GM21619 (cell line): Measurements from ENCODE around the gene RTEL1.

Experiments
- ATAC-seq: cut with Tn5 transposase; IDR thresholded peaks from one replicate; pipeline ENCODE4 v1.9.1; 2021; ENCODE audit not compliant: unreplicated experiment

Gene RTEL1

DNA sequence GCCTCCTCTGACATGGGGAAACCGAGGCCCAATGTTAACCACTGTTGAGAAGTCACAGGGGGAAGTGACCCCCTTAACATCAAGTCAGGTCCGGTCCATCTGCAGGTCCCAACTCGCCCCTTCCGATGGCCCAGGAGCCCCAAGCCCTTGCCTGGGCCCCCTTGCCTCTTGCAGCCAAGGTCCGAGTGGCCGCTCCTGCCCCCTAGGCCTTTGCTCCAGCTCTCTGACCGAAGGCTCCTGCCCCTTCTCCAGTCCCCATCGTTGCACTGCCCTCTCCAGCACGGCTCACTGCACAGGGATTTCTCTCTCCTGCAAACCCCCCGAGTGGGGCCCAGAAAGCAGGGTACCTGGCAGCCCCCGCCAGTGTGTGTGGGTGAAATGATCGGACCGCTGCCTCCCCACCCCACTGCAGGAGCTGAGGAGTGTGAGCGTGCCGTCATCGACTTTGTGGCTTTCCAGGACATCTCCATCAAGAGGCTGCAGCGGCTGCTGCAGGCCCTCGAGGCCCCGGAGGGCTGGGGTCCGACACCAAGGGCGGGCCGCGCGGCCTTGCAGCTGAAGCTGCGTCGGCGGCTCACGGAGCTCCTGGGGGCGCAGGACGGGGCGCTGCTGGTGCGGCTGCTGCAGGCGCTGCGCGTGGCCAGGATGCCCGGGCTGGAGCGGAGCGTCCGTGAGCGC is 39.9 kb downstream of the RTEL1 start:
- no peak for ATAC-seq

DNA sequence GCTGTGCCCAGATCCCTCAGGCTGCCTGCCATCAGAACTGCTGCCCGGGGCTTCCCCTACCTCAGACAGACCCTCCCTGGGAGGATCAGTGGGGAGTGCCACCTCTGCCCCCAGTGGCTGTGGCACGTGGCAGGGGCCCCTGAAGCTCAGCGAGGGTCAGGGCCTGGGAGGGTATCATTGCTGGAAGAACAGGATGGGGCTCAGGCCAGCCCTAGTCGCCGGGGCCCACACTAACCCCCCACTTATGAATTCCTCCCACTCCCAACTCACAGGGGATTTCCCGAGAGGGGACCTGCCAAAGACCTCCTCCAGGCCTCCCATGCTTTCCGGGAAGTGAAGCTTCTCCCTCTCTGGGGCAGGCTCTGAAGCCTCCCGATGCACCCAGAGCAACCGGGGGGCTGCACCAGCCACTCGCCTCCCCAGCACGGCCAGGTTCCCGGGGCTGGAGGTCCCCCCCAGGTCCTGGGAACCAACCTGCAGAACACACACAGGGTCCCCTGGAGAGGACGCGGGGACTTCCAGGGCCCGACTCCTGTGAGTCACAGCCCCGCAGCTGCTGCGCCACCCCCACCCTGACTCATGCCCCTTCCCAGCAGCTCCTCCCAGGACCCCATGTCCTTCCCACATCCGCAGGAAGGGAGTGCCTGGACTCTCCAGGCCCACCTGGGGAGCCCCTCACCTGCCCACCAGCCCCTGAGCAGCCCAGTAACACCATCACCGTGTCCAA is 40.8 kb downstream of the RTEL1 start:
- ATAC-seq: no peak

DNA sequence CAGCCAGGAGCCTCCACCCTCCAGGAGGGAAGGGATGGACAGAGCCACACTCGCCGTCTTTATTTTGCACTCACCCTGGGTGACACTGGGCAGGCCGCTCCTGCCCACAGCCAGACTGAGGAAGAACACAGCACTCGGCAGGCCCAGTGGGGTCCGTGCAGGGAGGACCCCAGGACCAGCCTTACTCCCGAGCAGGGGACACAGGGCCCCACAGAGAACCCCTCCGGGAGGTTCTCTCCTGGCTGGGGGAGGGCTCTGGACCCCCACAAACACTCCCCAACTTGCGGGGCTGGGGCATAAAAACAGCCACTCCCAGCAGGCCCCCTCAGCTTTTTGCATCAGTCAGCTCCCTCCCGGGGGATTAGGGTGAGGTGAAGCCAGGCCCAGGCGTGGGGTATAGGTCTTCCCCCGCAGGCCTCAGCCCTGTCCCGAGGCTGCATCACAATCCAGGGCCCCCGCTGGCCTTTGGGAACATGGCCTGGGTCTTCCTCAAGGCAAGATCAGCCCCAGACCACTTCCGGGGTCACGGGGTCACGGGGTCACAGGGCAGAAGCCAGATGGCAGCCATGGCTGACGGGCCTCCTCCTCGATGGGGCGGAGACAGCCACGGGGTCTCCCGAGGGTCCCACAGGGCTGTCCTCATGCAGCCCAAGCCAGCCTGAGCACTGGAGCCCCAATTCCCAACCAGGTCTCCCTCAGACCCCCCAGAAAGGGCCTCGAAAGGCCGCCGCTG is 41.5 kb downstream of the RTEL1 start:
- ATAC-seq: no peak

DNA sequence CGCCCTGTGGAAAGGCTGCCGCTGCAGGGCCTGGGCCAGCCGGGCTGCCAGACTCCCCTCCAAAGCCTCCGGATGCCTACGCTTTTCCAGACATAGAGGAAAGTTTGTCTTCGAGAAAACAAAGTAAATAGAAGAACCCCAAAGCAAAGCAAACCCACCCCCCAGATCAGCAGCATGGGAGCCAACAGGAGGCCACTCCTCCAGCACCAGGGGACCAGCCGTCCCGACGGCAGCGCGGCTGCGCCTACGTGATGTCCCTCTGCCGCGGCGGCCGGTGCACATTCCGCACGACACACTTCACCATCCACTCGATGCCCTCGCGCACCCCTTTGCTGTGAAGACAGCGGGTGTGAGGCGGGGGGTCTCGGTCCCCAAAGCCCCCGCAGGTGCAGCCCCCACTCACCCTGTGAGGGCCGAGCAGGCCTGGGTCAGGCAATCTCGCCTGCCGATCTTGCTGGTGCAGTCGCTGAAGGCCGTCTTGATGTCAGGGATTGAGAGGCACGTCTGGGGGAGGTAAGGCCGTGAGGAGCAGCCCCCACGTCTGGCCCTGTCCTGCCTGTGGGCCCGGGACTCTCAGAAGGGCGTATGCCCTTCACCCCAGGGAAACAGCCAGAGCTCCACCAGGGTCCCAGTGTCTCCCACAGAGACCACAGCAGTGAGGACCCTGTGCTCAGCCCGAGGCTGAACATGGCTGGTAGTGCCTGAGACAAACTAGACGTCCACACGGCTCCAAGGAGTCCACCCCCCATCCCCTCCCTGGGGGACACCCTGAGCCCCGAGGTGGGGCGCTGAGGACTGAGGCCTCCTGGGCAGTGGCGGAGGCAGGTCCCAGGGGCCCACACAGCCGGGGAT is 42.3 kb downstream of the RTEL1 start:
- no peak for ATAC-seq

DNA sequence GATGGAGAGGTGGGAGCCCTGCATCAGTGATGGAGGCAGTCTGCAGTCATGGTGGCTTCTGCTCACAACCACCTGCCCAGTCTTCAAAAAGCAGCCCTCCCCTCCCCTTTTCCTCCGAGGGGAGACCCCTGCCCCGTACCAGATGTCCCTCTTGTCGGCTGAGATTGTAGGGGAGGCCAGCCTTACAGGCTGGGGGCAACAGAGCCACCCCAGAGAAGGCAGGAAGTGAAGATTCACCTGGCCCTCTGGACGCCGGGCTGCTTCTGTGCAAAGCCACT is 42.9 kb downstream of the RTEL1 start:
- no peak for ATAC-seq

DNA sequence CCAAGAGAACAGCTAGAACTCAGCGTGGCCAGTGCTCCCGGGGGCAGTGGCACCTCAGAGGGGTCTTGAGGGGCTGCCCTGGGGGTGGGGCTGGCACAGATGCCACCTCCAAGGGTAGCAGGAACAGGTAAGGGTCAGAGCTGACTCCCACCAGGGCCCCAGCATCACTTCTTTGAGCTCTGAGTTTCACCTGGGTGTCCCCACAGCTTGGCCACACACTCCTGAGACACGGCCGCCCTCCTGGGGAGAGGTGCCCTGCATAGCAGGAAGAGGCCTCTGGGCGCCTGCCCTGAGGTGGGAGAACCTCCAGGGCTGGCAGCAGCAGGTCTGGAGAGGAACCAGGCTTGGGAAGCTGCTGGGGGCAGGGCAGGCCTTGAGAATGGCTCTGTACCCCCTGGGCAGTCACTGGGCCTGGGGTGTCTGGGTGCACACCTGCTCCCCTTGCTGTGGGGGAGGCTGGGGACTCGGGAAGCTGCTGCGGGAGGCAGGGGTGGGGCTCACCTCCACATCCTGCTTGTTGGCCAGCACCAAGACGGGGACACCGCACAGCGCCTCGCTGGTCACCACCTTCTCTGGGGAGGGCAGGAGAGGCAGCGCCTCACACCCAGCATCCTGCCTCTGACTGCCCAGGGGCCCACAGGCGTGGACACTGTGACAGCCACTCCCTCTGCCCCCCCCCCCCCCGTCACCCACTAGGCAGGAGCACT is 43.4 kb downstream of the RTEL1 start:
- ATAC-seq: no peak

DNA sequence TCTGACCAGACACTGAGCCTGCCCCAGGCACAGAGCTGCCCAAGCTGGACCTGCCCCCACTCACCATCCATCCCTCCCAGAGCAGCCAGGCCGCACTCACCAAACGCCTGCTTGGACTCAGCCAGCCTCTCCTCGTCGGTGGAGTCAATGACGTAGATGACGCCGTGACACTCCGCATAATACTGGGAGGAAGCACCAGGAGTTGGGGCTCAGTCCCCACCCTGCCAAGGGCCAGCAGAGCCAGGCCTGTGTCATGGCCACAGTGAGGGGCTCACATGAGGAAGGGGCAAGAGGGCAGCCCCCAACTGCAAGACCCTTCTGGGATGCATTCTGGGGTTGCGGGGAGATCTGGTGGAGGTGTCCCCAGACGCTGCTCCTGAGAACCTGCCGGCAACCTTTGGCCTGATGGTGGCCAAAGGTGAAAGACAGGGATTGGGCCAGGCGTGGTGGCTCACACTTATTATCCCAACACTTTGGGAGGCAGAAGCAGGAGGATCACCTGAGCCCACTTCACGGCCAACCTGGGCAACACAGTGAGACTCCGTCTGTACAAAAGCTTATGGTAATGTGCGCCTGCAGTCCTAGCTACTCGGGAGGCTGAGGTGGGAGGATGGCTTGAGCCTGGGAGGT is 44.0 kb downstream of the RTEL1 start:
- no peak for ATAC-seq

DNA sequence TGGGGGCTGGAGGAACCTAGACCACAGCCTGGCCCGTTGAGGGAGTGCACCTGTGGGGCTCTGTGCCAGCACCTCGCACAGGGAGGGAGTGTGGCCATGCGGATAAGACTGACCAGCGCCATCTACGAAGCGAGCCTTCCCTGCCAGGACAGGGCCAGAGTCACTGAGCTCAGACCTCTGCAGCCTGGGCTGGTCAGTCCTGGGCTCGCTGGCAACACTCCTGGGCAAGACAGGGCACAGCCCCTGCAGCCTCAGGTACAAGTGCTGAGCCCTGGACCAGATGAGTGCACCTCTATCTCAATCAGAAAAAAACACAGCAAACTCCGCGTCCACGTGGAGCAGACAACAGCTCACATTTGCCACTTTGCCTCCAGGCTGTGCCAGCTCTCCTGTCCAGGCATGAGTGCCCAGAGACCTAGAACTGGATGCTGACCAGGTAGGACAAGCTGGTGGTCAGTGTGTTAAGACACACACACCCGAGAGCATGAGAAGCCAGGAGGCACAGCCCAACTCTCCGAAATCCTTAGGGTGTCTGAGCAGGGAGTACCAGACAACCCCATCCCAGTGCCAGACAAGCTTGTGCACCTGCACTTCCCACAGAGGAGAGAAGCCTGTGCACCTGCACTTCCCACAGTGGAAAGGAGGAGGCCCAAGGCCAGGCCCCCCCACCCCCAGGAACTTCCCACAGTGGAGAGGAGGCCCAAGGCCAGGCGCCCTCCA is 44.8 kb downstream of the RTEL1 start:
- no peak for ATAC-seq

DNA sequence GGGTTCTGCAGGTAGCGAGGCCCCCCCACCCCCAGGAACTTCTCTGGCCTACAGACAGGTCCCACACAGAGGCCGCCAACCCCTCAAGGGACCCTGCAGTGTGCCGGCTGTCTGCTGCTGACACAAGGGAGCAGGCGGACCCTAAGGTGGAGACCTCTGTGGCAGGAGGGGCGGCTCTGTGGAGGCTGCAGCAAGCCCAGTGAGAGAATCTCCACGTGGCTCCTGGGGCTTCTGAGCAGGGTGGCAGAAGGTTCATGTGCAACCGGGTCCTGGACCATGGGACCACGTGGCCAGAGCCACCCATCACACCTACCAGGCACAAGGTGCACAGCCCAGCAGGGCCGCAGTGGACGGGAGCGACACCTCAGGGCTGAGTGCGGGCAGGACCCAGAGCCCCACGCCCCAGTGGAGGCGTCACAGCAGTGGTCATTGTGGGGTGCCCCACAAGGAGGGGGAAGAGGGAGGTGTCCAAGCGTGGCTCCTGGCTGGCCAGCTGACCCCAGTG is 45.4 kb downstream of the RTEL1 start:
- ATAC-seq: no peak

DNA sequence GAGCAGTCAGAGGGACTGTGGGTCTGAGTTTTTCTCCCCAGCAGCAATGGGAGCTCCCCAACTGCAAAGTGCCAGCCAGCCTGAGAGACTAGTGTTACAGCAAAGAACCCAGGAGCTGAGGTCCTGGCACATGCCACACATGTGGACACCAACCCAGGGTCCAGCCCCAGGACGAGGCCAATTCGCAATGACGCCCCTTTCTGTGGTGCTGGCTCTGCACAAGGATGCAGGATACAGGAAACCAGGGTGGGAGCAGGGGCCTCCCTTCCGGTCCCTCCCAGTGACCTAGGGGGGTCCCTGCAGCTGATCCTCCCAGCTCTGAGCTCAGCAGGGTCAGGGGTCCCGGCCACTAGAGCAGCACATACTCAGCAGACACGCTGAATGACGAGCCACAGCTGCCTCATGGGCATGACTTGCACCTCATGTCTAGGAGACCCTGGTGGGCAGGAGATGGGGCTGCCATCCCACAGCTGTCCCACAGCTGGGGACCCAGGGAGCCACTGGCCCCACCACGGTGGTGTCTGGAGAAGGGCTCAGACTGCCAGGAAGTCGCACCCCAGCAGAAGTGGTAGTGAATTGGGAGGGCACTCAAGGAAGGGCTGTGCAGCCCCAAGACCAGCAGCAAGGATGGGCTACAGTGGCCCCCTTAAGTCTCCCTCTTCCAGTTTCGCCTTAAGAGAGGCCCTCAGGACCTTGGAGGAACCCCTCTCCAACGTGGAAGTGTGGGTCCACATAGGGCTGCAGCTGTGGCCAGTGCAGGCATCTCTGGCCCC is 46.0 kb downstream of the RTEL1 start:
- ATAC-seq: no peak

DNA sequence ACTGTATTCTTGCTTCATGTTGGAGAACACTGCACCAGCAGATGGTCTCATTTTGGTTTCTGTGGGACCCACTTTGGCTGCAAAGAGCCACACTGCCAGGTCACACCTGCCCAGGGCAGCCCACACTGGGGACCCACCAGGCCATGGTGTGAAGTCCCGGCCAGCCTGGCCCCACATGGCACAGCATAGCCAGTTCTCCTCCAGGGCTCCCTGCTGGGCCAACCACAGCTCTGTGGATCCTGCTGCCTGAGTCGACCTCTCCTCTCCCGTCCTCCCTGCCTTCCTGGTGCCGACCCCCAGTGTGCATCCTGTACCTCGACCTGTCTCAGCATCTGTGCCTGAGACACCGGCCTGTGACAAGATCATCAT is 46.6 kb downstream of the RTEL1 start:
- no peak for ATAC-seq

DNA sequence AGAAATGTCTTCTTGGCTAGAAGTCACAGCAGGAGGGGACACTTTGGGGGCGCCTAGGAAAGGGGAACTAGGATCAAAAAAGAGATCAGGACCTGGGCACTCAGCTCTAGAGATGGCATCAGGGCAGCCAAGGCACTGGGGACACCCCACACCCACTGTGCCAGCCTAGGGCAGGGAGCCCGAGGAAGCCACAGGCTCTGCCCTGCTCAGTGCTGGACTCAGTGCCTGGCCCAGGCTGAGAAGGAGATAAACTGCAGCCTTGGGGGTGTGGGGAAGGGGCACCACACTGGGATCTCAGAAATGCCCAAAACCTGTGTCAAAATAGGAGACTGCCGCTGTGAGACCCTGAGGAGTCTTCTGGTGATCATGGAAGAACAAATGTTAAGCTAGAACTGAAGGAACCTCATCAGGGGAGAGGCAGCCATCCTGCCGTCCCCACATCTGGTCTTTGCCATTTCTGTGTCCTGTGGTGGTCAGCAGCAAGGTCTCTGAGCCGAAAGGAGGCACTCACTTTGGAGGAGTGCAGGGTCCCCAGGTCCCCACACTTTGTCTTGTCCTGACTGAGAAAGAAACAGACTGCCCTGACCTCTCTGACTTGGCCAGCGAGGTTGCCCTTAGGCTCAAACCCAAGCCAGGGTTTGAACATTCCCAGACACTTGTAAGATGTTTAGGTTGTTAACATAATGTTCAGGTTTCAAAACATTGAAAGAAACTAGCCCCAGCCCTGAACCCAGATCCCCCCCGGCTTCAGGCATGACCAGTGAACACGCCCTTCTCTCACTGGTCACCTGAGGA is 47.3 kb downstream of the RTEL1 start:
- ATAC-seq: no peak

DNA sequence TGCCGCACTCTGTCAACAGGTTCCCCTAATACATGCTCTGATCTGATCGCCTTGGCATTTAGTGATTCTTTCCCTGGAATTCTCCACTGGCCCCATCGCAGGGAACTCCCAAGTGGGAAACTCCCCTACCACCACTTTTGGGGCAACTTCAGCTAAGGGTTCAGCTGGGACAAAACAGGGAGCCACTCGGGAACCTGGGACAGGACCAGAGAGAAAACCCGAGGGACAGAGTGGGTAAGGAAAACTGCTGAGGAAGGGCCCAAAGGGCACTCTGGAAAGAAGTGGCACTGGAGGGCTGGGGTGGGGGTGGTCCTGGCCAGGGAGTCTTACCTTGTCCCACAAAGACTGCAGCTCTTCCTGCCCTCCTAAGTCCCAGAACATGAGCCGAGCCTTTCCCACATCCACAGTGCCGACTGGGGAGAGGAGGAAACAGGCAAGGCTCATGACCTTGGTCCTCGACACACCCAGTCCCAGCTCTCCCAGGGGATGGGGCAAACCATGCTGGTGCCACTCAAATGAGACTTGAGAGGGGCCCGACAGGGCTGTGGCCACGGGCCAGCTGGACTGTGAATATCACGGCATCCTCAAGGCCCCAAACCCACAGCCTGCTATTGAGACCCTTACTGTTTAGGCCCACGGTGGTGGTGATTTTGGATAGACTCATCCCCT is 48.0 kb downstream of the RTEL1 start:
- no peak for ATAC-seq

DNA sequence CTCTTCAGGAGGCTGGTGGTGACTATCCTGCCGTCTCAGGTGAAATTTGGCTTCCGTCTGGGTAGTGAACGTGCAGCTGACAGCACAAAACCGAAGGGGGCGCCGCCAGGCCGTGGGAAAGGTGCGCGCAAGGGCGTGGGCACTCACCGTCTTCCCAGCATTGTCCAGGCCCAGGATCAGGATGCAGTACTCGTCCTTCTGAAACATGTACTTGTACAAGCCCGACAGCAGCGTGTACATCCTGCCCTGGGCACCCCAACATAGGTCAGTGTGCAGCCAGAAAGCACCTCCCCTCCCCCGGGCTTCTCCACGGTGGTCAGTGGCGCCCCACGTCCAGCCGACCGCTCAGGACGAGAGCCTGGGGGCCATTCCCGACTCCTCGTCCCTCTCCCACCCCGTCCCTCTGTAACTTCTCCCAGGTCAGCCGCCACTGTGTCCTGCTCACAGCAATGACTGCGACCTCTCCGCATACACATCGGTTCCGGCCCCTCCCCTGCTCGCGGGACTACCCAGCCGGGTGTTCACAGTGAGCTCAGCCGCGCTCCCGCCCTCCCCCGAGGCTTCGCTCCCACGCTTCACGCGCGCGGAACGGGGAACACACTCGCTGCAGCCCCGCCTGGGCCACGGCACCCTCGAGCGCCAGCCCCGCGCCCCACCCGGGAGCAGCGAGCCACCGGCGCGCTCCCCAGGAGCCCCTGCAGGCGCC is 48.9 kb downstream of the RTEL1 start:
- ATAC-seq: peak; percentile 17

DNA sequence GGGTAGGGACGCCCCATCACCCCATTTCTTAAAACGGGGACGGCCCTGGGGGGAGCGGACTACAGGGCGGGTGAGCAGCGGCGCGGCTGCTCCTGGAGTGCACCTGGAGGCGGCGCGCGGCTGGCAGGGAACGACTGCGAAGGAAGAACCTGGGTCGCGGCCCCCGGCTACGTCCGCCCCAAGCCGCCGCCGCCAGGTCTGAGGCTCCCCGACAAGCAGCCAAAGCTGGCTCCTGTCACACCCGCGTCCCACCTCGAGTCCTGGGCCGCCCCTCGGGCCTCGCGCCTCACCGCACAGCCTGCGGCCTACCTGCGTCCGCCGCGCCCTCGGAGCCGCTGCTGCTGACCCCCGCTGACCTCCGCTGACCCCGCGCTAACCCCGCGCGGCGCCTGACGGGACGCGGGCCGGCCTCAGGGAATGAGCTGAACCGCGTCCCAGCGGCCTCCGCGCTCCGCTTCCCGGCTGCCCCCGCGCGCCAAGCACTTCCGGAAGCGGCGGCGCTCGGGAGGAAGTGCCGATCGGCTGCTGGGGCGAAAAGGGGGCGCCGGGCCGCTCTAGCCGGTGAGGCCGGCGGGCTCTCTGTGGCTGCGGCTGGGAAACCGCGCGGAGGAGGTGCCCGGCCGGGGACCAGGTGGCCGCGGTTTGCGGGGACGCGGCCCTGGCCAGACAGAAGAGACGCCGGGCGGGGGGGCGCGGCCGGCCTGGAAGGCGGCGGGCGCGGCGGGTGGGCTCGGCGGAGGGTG is 49.6 kb downstream of the RTEL1 start, which contains the start of the genes ARFRP1 and ZGPAT:
TSS of gene ARFRP1 (minus strand) at position 419 of the 743 bp plus-strand sequence. CDS start 885 bp downstream, outside the sequence.
TSS of gene ZGPAT (plus strand) at position 482 of the 743 bp plus-strand sequence. CDS start 542 bp downstream, outside the sequence.
- ATAC-seq: peak; percentile 59
